GM23338 (cell line): ENCODE results near the gene TXNDC17. TPM values are rescaled to one million over a fixed set of nuclear protein-coding genes. Genes with fewer than 3 reads are reported as not detected.

ENCODE experiments used
- ATAC-seq: fragments of 200-7000 bp; cut with Tn5 transposase; 3 replicates; pipeline ENCODE4 v1.9.1; 2020
- DNase-seq: peaks from one replicate; pipeline ENCODE4 v3.0.0-alpha.2; 2015; ENCODE audit warnings: low spot score
- H2AFZ ChIP-seq: fragments of 200-600 bp; sonication (generic); 2 replicates; pipeline ENCODE4 v1.8.0; 2016; ENCODE audit warnings: antibody characterized with exemption, mild to moderate bottlenecking, moderate library complexity
- H3F3A ChIP-seq: fragments of 200-600 bp; sonication (generic); replicated peaks from 2 replicates; pipeline ENCODE4 v1.8.0; 2017; ENCODE audit warnings: antibody characterized with exemption, mixed run types, low read depth
- H3K27ac ChIP-seq: fragments of 200-600 bp; sonication (generic); 2 replicates; pipeline ENCODE4 v1.6.1; 2016; ENCODE audit warnings: low read depth
- H3K27me3 ChIP-seq: fragments of 200-600 bp; sonication (generic); 2 replicates; pipeline ENCODE4 v1.8.0; 2016; ENCODE audit warnings: mild to moderate bottlenecking, mixed run types, moderate library complexity; ENCODE audit not compliant: insufficient read depth
- H3K36me3 ChIP-seq: fragments of 200-600 bp; sonication (generic); 2 replicates; pipeline ENCODE4 v1.8.0; 2016; ENCODE audit warnings: mild to moderate bottlenecking; ENCODE audit not compliant: insufficient read depth
- H3K4me1 ChIP-seq: fragments of 200-600 bp; sonication (generic); 2 replicates; pipeline ENCODE4 v1.8.0; 2016; ENCODE audit warnings: mild to moderate bottlenecking, moderate library complexity; ENCODE audit not compliant: insufficient read depth
- H3K4me2 ChIP-seq: fragments of 200-600 bp; sonication (generic); 2 replicates; pipeline ENCODE4 v1.7.1; 2017; ENCODE audit warnings: mixed run types
- H3K4me3 ChIP-seq: fragments of 200-600 bp; sonication (generic); 2 replicates; pipeline ENCODE4 v1.6.1; 2016; ENCODE audit warnings: mixed run types
- H3K79me2 ChIP-seq: fragments of 200-600 bp; sonication (generic); replicated peaks from 2 replicates; pipeline ENCODE4 v1.8.0; 2017; ENCODE audit warnings: mild to moderate bottlenecking; ENCODE audit not compliant: insufficient read depth
- H3K9me2 ChIP-seq: fragments of 200-600 bp; sonication (generic); 2 replicates; pipeline ENCODE4 v1.8.0; 2017; ENCODE audit not compliant: insufficient read depth
- H4K20me1 ChIP-seq: fragments of 200-600 bp; sonication (generic); replicated peaks from 2 replicates; pipeline ENCODE4 v1.8.0; 2017; ENCODE audit warnings: mild to moderate bottlenecking; ENCODE audit not compliant: insufficient read depth
- H3K27ac Mint-ChIP-seq: 2 replicates; pipeline ENCODE4 v1.8.0; 2020; ENCODE audit warnings: inconsistent platforms, mild to moderate bottlenecking, moderate library complexity, mixed read lengths
- H3K27me3 Mint-ChIP-seq: 3 replicates; pipeline ENCODE4 v1.8.0; 2022; ENCODE audit warnings: low read depth, mild to moderate bottlenecking, moderate library complexity, mixed read lengths, inconsistent platforms; ENCODE audit not compliant: insufficient read depth, poor library complexity
- H3K36me3 Mint-ChIP-seq: 3 replicates; pipeline ENCODE4 v1.8.0; 2021; ENCODE audit warnings: low read depth, mild to moderate bottlenecking, inconsistent platforms, moderate library complexity, mixed read lengths
- H3K4me1 Mint-ChIP-seq: 3 replicates; pipeline ENCODE4 v1.8.0; 2020; ENCODE audit warnings: mild to moderate bottlenecking, inconsistent platforms, mixed read lengths
- H3K4me3 Mint-ChIP-seq: 3 replicates; pipeline ENCODE4 v1.8.0; 2021; ENCODE audit warnings: moderate library complexity, mild to moderate bottlenecking, inconsistent platforms, mixed read lengths
- H3K9me3 Mint-ChIP-seq: 3 replicates; pipeline ENCODE4 v1.8.0; 2020; ENCODE audit warnings: moderate library complexity, mild to moderate bottlenecking, inconsistent platforms, mixed read lengths
- POLR2AphosphoS5 ChIP-seq: IDR thresholded peaks from 2 replicates; pipeline ENCODE4 v1.6.1; 2016; ENCODE audit warnings: antibody characterized with exemption, low read depth
- STAT1 ChIP-seq: IDR thresholded peaks from one replicate; pipeline ENCODE4 v1.6.1; 2016; ENCODE audit warnings: antibody characterized with exemption; ENCODE audit not compliant: unreplicated experiment
- ZNF331 ChIP-seq: fragments of 250-450 bp; sonication (Bioruptor Pico); IDR thresholded peaks from 2 replicates; pipeline ENCODE4 v1.5.0; 2020; ENCODE audit warnings: low read depth, mild to moderate bottlenecking, moderate library complexity
- polyA plus RNA-seq: library from polyadenylated mRNA; unstranded; fragments of >200 nt; fragmentation: Nextera tagmentation; extraction: Ambion mirVana; gene quantifications from 2 replicates; pipeline ENCODE4 v1.2.1, GENCODE V29; 2016
- total RNA-seq: library from RNA; depleted of rRNA; stranded (reverse); fragments of >200 nt; shearing (Covaris generic); gene quantifications from 2 replicates; pipeline ENCODE4 v1.2.3, GENCODE V29; 2014
- TF ChIP-seq, protein P1 (sequence below): IDR thresholded peaks from one replicate; pipeline ENCODE4 v1.6.1; 2018; ENCODE audit warnings: antibody characterized with exemption; ENCODE audit not compliant: unreplicated experiment
- TF ChIP-seq, protein P2 (sequence below): fragments of 250-450 bp; sonication (Bioruptor Pico); IDR thresholded peaks from 2 replicates; pipeline ENCODE4 v1.5.0; 2020; ENCODE audit warnings: mild to moderate bottlenecking, moderate library complexity

The TXNDC17 gene
- total and polyA plus RNA-seq, 2 experiments from 2014 or later, result 202 to 887 TPM

- H2AFZ ChIP-seq, result no peak overlapping the region
- TF ChIP-seq POLR2AphosphoS5, result no peak
- TF ChIP-seq STAT1, result no peak
- TF ChIP-seq, protein P1, sequence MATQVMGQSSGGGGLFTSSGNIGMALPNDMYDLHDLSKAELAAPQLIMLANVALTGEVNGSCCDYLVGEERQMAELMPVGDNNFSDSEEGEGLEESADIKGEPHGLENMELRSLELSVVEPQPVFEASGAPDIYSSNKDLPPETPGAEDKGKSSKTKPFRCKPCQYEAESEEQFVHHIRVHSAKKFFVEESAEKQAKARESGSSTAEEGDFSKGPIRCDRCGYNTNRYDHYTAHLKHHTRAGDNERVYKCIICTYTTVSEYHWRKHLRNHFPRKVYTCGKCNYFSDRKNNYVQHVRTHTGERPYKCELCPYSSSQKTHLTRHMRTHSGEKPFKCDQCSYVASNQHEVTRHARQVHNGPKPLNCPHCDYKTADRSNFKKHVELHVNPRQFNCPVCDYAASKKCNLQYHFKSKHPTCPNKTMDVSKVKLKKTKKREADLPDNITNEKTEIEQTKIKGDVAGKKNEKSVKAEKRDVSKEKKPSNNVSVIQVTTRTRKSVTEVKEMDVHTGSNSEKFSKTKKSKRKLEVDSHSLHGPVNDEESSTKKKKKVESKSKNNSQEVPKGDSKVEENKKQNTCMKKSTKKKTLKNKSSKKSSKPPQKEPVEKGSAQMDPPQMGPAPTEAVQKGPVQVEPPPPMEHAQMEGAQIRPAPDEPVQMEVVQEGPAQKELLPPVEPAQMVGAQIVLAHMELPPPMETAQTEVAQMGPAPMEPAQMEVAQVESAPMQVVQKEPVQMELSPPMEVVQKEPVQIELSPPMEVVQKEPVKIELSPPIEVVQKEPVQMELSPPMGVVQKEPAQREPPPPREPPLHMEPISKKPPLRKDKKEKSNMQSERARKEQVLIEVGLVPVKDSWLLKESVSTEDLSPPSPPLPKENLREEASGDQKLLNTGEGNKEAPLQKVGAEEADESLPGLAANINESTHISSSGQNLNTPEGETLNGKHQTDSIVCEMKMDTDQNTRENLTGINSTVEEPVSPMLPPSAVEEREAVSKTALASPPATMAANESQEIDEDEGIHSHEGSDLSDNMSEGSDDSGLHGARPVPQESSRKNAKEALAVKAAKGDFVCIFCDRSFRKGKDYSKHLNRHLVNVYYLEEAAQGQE, result no peak
- no peaks in the 10 kb centered on the region for H4K20me1 ChIP-seq
- Mint-ChIP-seq H3K27ac (no peak overlapping the region), H3K27me3 (peaks cover 2% of the 10 kb centered on the region), H3K4me1 (peaks cover 3% of the 10 kb centered on the region; the same call in 1 of the 3 replicates), H3K36me3 (no peaks in the 10 kb centered on the region), H3K4me3 (no peak overlapping the region), H3K9me3 (no peaks in the 10 kb centered on the region; the same call in 2 of the 3 replicates)
- no peaks in the 10 kb centered on the region for H3K36me3 ChIP-seq
- H3K4me3 ChIP-seq, result no peak overlapping the region
- no peaks in the 10 kb centered on the region for H3K27me3 ChIP-seq
- no peaks in the 10 kb centered on the region for H3K79me2 ChIP-seq
- ATAC-seq (no peak), DNase-seq (no peak)
- no peaks in the 10 kb centered on the region for H3F3A ChIP-seq
- no peak overlapping the region for H3K27ac ChIP-seq
- H3K9me2 ChIP-seq, result no peaks in the 10 kb centered on the region
- no peak overlapping the region for H3K4me2 ChIP-seq
- H3K4me1 ChIP-seq, result no peaks in the 10 kb centered on the region
Observed at GRCh38 chr17:6684460-6684783, 43.6 kb downstream of the TXNDC17 start.

DNA sequence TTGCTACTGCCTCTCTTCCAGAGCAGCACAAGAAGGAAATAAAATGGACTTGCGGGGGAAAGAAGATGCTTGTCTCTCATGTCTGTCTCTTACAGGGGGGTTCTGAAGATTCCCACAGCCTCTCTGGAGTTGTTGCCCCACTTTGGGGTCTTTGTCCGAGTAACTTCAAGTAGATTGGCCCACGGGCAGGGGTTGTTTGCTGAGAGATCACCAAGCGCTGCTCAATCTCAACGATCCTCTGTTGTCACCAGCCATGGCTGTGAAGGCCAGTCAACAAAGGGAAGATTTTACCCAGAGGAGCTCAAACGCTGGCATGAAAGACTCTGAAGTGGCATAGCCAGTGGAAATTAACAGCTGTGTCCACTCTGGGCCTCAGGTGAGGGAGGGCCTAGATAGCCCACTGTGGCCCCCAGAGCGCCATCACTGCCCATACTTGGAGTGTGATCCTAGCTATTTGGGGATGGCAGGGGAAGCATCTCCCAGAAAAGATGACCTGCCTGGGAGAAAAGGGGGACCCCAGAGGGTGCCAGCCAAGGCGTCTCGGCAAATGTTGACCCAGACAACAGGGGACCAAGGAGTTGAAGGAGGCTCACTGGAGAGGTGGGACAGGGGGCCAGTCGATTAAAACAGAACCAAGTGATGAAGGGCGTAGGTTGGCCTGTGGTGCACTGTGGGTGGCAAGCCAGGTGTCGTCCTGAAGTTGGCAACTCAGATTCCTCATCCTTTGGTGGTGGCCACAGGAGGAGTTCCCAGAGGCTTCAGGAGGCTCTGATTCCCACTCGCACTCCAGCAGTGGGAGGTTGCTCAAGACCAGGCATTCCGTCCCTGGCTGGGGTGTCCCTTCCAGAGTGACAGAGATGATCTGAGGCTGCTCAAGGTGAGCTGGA lies 44.3 kb downstream of the TXNDC17 start:
- Histone ChIP-seq H4K20me1 (no peaks in the 10 kb centered on the region), H3K4me2 (no peak overlapping the region), H3K27ac (no peak overlapping the region), H3K4me1 (no peaks in the 10 kb centered on the region), H3K36me3 (no peaks in the 10 kb centered on the region), H3K79me2 (no peaks in the 10 kb centered on the region), H3F3A (no peaks in the 10 kb centered on the region), H2AFZ (no peak overlapping the region), H3K9me2 (no peaks in the 10 kb centered on the region), H3K4me3 (no peak overlapping the region), H3K27me3 (no peaks in the 10 kb centered on the region)
- no peak for DNase-seq
- Mint-ChIP-seq H3K9me3 (no peaks in the 10 kb centered on the region; the same call in 2 of the 3 replicates), H3K27me3 (peaks cover 2% of the 10 kb centered on the region), H3K4me1 (peaks cover 3% of the 10 kb centered on the region; the same call in 1 of the 3 replicates), H3K4me3 (no peak overlapping the region), H3K27ac (no peak overlapping the region), H3K36me3 (no peaks in the 10 kb centered on the region)
- ATAC-seq, result no peak
- no peak for TF ChIP-seq STAT1

DNA sequence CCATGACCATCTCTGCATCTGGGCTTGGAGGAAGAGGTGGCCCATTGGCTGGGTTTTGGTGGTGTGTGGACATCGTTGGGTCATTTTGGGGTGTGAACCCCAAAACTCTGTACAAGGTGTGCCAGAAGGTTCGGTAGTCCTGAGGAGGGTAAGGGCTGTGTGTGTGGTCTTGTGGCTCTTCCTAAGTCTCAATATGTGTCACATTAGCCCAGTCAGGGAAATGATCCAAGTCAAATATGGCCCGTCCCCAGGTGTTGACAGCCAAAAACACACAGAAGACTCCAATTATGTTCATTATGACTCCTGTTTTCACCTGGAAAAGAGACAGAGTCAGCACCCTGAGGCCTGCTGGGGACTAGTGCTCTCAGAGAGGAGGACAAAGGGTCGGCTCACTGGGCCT lies 45.2 kb downstream of the TXNDC17 start:
- no peak overlapping the region for H3K27ac Mint-ChIP-seq
- Histone ChIP-seq H3K27me3 (no peaks in the 10 kb centered on the region), H2AFZ (no peak overlapping the region), H3K4me3 (no peak overlapping the region), H4K20me1 (no peaks in the 10 kb centered on the region), H3K27ac (no peak overlapping the region), H3F3A (no peaks in the 10 kb centered on the region), H3K4me2 (no peak overlapping the region), H3K4me1 (no peaks in the 10 kb centered on the region), H3K79me2 (no peaks in the 10 kb centered on the region), H3K36me3 (no peaks in the 10 kb centered on the region), H3K9me2 (no peaks in the 10 kb centered on the region)
- H3K9me3 Mint-ChIP-seq, result peaks cover 1% of the 10 kb centered on the region; the same call in 1 of the 3 replicates
- DNase-seq, result no peak
- peaks cover 2% of the 10 kb centered on the region for H3K27me3 Mint-ChIP-seq
- H3K36me3 Mint-ChIP-seq, result no peaks in the 10 kb centered on the region; the same call in 2 of the 3 replicates
- ATAC-seq, result no peak
- H3K4me1 Mint-ChIP-seq, result peaks cover 3% of the 10 kb centered on the region; the same call in 1 of the 3 replicates
- H3K4me3 Mint-ChIP-seq, result no peak overlapping the region
- no peak for TF ChIP-seq STAT1
- TF ChIP-seq, protein P2, sequence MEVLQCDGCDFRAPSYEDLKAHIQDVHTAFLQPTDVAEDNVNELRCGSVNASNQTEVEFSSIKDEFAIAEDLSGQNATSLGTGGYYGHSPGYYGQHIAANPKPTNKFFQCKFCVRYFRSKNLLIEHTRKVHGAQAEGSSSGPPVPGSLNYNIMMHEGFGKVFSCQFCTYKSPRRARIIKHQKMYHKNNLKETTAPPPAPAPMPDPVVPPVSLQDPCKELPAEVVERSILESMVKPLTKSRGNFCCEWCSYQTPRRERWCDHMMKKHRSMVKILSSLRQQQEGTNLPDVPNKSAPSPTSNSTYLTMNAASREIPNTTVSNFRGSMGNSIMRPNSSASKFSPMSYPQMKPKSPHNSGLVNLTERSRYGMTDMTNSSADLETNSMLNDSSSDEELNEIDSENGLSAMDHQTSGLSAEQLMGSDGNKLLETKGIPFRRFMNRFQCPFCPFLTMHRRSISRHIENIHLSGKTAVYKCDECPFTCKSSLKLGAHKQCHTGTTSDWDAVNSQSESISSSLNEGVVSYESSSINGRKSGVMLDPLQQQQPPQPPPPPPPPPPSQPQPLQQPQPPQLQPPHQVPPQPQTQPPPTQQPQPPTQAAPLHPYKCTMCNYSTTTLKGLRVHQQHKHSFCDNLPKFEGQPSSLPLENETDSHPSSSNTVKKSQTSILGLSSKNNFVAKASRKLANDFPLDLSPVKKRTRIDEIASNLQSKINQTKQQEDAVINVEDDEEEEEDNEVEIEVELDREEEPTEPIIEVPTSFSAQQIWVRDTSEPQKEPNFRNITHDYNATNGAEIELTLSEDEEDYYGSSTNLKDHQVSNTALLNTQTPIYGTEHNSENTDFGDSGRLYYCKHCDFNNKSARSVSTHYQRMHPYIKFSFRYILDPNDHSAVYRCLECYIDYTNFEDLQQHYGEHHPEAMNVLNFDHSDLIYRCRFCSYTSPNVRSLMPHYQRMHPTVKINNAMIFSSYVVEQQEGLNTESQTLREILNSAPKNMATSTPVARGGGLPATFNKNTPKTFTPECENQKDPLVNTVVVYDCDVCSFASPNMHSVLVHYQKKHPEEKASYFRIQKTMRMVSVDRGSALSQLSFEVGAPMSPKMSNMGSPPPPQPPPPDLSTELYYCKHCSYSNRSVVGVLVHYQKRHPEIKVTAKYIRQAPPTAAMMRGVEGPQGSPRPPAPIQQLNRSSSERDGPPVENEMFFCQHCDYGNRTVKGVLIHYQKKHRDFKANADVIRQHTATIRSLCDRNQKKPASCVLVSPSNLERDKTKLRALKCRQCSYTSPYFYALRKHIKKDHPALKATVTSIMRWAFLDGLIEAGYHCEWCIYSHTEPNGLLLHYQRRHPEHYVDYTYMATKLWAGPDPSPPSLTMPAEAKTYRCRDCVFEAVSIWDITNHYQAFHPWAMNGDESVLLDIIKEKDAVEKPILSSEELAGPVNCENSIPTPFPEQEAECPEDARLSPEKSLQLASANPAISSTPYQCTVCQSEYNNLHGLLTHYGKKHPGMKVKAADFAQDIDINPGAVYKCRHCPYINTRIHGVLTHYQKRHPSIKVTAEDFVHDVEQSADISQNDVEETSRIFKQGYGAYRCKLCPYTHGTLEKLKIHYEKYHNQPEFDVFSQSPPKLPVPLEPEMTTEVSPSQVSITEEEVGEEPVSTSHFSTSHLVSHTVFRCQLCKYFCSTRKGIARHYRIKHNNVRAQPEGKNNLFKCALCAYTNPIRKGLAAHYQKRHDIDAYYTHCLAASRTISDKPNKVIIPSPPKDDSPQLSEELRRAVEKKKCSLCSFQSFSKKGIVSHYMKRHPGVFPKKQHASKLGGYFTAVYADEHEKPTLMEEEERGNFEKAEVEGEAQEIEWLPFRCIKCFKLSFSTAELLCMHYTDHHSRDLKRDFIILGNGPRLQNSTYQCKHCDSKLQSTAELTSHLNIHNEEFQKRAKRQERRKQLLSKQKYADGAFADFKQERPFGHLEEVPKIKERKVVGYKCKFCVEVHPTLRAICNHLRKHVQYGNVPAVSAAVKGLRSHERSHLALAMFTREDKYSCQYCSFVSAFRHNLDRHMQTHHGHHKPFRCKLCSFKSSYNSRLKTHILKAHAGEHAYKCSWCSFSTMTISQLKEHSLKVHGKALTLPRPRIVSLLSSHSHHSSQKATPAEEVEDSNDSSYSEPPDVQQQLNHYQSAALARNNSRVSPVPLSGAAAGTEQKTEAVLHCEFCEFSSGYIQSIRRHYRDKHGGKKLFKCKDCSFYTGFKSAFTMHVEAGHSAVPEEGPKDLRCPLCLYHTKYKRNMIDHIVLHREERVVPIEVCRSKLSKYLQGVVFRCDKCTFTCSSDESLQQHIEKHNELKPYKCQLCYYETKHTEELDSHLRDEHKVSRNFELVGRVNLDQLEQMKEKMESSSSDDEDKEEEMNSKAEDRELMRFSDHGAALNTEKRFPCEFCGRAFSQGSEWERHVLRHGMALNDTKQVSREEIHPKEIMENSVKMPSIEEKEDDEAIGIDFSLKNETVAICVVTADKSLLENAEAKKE (CRISPR knock-in tag), result no peak
- no peak for TF ChIP-seq POLR2AphosphoS5
- TF ChIP-seq ZNF331 (CRISPR knock-in tag), result no peak
